ENCODE results near the gene NLRP1.

DNA sequence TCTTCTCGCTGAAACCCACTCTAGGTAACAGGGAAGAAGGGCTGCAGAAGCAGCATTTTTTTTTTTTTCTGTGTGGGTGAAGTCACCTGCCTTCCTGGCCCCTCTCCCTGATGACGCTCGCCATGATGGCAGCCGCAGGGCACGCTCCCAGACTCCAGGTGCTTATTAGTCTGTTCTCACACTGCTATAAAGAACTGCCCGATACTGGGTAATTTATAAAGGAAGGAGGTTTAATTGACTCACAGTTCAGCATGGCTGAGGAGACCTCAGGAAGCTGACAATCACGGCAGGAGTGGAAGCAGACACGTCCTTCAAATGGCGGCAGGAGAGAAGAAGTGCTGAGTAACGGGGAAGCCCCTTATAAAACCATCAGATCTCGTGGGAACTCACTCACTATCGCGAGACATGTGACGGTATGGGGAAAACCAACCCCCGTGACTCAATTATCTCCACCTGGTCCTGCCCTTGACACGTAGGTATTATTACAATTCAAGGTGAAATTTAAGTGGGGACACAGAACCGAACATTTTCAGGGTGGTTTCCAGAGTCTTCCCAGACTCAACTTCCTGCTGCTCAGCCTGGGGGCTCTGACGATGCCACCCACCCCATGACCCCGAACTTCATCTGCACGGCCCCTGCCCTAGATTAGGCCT, 34.9 kb upstream of the NLRP1 start:
- TF ChIP-seq, protein P1, sequence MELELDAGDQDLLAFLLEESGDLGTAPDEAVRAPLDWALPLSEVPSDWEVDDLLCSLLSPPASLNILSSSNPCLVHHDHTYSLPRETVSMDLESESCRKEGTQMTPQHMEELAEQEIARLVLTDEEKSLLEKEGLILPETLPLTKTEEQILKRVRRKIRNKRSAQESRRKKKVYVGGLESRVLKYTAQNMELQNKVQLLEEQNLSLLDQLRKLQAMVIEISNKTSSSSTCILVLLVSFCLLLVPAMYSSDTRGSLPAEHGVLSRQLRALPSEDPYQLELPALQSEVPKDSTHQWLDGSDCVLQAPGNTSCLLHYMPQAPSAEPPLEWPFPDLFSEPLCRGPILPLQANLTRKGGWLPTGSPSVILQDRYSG (CRISPR knock-in tag; IDR thresholded peaks at IDR 0.05) = no peak
- TF ChIP-seq, protein P2, sequence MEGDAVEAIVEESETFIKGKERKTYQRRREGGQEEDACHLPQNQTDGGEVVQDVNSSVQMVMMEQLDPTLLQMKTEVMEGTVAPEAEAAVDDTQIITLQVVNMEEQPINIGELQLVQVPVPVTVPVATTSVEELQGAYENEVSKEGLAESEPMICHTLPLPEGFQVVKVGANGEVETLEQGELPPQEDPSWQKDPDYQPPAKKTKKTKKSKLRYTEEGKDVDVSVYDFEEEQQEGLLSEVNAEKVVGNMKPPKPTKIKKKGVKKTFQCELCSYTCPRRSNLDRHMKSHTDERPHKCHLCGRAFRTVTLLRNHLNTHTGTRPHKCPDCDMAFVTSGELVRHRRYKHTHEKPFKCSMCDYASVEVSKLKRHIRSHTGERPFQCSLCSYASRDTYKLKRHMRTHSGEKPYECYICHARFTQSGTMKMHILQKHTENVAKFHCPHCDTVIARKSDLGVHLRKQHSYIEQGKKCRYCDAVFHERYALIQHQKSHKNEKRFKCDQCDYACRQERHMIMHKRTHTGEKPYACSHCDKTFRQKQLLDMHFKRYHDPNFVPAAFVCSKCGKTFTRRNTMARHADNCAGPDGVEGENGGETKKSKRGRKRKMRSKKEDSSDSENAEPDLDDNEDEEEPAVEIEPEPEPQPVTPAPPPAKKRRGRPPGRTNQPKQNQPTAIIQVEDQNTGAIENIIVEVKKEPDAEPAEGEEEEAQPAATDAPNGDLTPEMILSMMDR (CRISPR knock-in tag; IDR thresholded peaks at IDR 0.05) = no peak
- TF ChIP-seq ZFP37 (CRISPR knock-in tag; IDR thresholded peaks at IDR 0.05; ENCODE audit: borderline replicate concordance) (no peak), ZNF451 (CRISPR knock-in tag; IDR thresholded peaks at IDR 0.05) (no peak), RFX5 (IDR thresholded peaks at IDR 0.05; ENCODE audit: low read depth, low read length) (no peak), CBFB (CRISPR knock-in tag; IDR thresholded peaks at IDR 0.05) (no peak), RAD51 (IDR thresholded peaks at IDR 0.05; ENCODE audit: borderline replicate concordance) (no peak), SMARCC2 (IDR thresholded peaks at IDR 0.05) (no peak), ZFYVE20 (CRISPR knock-in tag; IDR thresholded peaks at IDR 0.05; ENCODE audit: borderline replicate concordance, low read depth) (no peak), TEAD2 (CRISPR knock-in tag; IDR thresholded peaks at IDR 0.05) (no peak), ZNF10 (CRISPR knock-in tag; IDR thresholded peaks at IDR 0.05; ENCODE audit: borderline replicate concordance, low read depth) (no peak)

Measured in HepG2 (cell line).